SK-N-SH treated with all-trans-retinoic acid at 6 μM for 48 hours (cell line): ENCODE measurements around the gene DENND1B.

Source experiments
- ATAC-seq: fragments of 200-7000 bp; cut with Tn5 transposase; 3 replicates; pipeline ENCODE4 v1.9.1; 2020; ENCODE audit warnings: mild to moderate bottlenecking, moderate library complexity
- ARNTL ChIP-seq: fragments of 450-650 bp; formaldehyde crosslinking; IDR thresholded peaks from 2 replicates; pipeline ENCODE4 v1.5.0; 2020; ENCODE audit warnings: low read depth, mild to moderate bottlenecking, moderate library complexity, borderline replicate concordance
- CSDC2 ChIP-seq: fragments of 250-450 bp; sonication (Bioruptor Pico); IDR thresholded peaks from 2 replicates; pipeline ENCODE4 v1.5.0; 2020; ENCODE audit warnings: mild to moderate bottlenecking, moderate library complexity
- ESRRG ChIP-seq: fragments of 250-450 bp; sonication (Bioruptor Pico); IDR thresholded peaks from 2 replicates; pipeline ENCODE4 v1.6.1; 2021; ENCODE audit warnings: mild to moderate bottlenecking
- ISL1 ChIP-seq: fragments of 250-450 bp; sonication (Bioruptor Pico); IDR thresholded peaks from 2 replicates; pipeline ENCODE4 v2.1.2; 2022; ENCODE audit warnings: mild to moderate bottlenecking, moderate library complexity
- OSR1 ChIP-seq: fragments of 250-450 bp; sonication (Bioruptor Pico); IDR thresholded peaks from 2 replicates; pipeline ENCODE4 v1.8.0; 2022; ENCODE audit warnings: moderate library complexity, mild to moderate bottlenecking, inconsistent platforms
- PPARA ChIP-seq: fragments of 250-450 bp; sonication (Bioruptor Pico); IDR thresholded peaks from 2 replicates; pipeline ENCODE4 v1.5.0; 2020; ENCODE audit warnings: mild to moderate bottlenecking, borderline replicate concordance
- RARB ChIP-seq: fragments of 250-450 bp; sonication (Bioruptor Pico); IDR thresholded peaks from 2 replicates; pipeline ENCODE4 v1.8.0; 2021; ENCODE audit warnings: mild to moderate bottlenecking, moderate library complexity
- TCF4 ChIP-seq: fragments of 250-450 bp; sonication (Bioruptor Pico); IDR thresholded peaks from 2 replicates; pipeline ENCODE4 v1.8.0; 2021; ENCODE audit warnings: mild to moderate bottlenecking, moderate library complexity, borderline replicate concordance
- TOX ChIP-seq: fragments of 250-450 bp; sonication (Bioruptor Pico); IDR thresholded peaks from 2 replicates; pipeline ENCODE4 v1.8.0; 2021; ENCODE audit warnings: mild to moderate bottlenecking, moderate library complexity, borderline replicate concordance
- ZFP3 ChIP-seq: fragments of 250-450 bp; sonication (Bioruptor Pico); IDR thresholded peaks from 2 replicates; pipeline ENCODE4 v1.5.0; 2020; ENCODE audit warnings: mild to moderate bottlenecking, moderate library complexity
- ZFP30 ChIP-seq: fragments of 450-650 bp; formaldehyde crosslinking; IDR thresholded peaks from 2 replicates; pipeline ENCODE4 v1.5.0; 2022; ENCODE audit warnings: mild to moderate bottlenecking, moderate library complexity
- ZNF565 ChIP-seq: fragments of 450-650 bp; formaldehyde crosslinking; conservative IDR thresholded peaks from 2 replicates; pipeline ENCODE4 v1.5.0; 2020; ENCODE audit warnings: low read depth, mild to moderate bottlenecking, moderate library complexity
- ZNF70 ChIP-seq: fragments of 450-650 bp; formaldehyde crosslinking; IDR thresholded peaks from 2 replicates; pipeline ENCODE4 v1.5.0; 2020; ENCODE audit warnings: mild to moderate bottlenecking, moderate library complexity
- ZNF8 ChIP-seq: fragments of 450-650 bp; formaldehyde crosslinking; IDR thresholded peaks from 2 replicates; pipeline ENCODE4 v1.5.0; 2020; ENCODE audit warnings: mild to moderate bottlenecking, moderate library complexity
- TF ChIP-seq, protein P1 (sequence below): fragments of 250-450 bp; sonication (Bioruptor Pico); IDR thresholded peaks from 2 replicates; pipeline ENCODE4 v1.5.1; 2020; ENCODE audit warnings: low read depth, mild to moderate bottlenecking, moderate library complexity
- TF ChIP-seq, protein P2 (sequence below): fragments of 250-450 bp; sonication (Bioruptor Pico); IDR thresholded peaks from 2 replicates; pipeline ENCODE4 v1.8.0; 2021; ENCODE audit warnings: low read depth, mild to moderate bottlenecking, moderate library complexity, borderline replicate concordance
- TF ChIP-seq, protein P3 (sequence below): fragments of 250-450 bp; sonication (Bioruptor Pico); IDR thresholded peaks from 2 replicates; pipeline ENCODE4 v1.8.0; 2020; ENCODE audit warnings: mild to moderate bottlenecking, moderate library complexity, borderline replicate concordance
- TF ChIP-seq, protein P4 (sequence below): fragments of 250-450 bp; sonication (Bioruptor Pico); IDR thresholded peaks from 2 replicates; pipeline ENCODE4 v1.5.1; 2021; ENCODE audit warnings: mild to moderate bottlenecking, moderate library complexity

Gene DENND1B

DNA sequence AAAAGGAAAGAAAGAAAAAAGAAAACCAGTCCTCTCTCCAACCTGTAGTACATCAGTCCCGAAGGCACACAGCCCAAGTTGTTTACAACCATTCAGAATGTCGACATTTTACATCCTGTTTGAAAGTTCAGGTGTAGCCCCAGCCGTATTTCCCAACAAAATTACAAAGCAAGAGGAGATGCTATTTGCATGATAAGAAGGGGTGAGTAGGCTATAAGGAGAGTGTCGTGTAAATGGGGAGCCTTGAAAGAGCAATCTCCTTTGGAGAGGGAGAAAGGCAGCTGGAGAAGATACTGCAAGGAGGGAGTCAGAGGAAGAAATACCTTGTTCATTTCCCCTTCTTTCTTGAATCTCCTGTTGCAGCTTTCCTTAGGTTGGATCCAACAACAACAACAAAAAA lies 35.5 kb upstream of the DENND1B start:
- TF ChIP-seq ZNF8 (no peak), CSDC2 (CRISPR knock-in tag) (no peak)
- TF ChIP-seq, all 23 proteins: peak for 0
- no peak for ATAC-seq

DNA sequence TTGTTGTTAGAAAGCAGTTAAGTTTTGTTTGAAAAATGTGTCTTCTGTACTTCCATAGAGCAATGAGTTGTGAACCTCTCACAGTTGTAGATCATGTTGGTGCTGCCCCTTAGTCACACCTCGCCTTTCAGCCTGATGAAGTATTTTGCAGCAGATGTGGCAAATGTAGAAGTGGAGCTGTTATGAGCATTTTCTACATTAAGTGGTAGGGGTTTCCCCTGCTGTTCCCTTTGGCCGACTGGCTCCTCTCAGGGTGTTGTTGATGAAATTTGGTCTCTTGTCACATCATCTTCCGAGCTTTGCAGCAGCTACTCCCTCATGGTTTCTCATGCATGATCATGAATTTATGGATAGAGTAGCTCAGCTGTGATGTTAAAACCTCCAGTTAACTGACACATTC lies 33.6 kb upstream of the DENND1B start:
- no peak for ATAC-seq
- TF ChIP-seq OSR1 (no peak), ESRRG (CRISPR knock-in tag) (no peak), ZNF8 (no peak), CSDC2 (CRISPR knock-in tag) (no peak), ZFP3 (CRISPR knock-in tag) (no peak), RARB (CRISPR knock-in tag) (no peak), PPARA (CRISPR knock-in tag) (no peak), ISL1 (CRISPR knock-in tag) (no peak), ZFP30 (CRISPR knock-in tag) (no peak), TOX (CRISPR knock-in tag) (no peak)
- TF ChIP-seq, protein P1, sequence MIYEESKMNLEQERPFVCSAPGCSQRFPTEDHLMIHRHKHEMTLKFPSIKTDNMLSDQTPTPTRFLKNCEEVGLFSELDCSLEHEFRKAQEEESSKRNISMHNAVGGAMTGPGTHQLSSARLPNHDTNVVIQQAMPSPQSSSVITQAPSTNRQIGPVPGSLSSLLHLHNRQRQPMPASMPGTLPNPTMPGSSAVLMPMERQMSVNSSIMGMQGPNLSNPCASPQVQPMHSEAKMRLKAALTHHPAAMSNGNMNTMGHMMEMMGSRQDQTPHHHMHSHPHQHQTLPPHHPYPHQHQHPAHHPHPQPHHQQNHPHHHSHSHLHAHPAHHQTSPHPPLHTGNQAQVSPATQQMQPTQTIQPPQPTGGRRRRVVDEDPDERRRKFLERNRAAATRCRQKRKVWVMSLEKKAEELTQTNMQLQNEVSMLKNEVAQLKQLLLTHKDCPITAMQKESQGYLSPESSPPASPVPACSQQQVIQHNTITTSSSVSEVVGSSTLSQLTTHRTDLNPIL (CRISPR knock-in tag): no peak
- TF ChIP-seq, protein P2, sequence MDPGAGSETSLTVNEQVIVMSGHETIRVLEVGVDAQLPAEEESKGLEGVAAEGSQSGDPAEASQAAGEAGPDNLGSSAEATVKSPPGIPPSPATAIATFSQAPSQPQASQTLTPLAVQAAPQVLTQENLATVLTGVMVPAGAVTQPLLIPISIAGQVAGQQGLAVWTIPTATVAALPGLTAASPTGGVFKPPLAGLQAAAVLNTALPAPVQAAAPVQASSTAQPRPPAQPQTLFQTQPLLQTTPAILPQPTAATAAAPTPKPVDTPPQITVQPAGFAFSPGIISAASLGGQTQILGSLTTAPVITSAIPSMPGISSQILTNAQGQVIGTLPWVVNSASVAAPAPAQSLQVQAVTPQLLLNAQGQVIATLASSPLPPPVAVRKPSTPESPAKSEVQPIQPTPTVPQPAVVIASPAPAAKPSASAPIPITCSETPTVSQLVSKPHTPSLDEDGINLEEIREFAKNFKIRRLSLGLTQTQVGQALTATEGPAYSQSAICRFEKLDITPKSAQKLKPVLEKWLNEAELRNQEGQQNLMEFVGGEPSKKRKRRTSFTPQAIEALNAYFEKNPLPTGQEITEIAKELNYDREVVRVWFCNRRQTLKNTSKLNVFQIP (CRISPR knock-in tag): no peak
- TF ChIP-seq, protein P3, sequence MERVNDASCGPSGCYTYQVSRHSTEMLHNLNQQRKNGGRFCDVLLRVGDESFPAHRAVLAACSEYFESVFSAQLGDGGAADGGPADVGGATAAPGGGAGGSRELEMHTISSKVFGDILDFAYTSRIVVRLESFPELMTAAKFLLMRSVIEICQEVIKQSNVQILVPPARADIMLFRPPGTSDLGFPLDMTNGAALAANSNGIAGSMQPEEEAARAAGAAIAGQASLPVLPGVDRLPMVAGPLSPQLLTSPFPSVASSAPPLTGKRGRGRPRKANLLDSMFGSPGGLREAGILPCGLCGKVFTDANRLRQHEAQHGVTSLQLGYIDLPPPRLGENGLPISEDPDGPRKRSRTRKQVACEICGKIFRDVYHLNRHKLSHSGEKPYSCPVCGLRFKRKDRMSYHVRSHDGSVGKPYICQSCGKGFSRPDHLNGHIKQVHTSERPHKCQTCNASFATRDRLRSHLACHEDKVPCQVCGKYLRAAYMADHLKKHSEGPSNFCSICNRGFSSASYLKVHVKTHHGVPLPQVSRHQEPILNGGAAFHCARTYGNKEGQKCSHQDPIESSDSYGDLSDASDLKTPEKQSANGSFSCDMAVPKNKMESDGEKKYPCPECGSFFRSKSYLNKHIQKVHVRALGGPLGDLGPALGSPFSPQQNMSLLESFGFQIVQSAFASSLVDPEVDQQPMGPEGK (CRISPR knock-in tag): no peak

DNA sequence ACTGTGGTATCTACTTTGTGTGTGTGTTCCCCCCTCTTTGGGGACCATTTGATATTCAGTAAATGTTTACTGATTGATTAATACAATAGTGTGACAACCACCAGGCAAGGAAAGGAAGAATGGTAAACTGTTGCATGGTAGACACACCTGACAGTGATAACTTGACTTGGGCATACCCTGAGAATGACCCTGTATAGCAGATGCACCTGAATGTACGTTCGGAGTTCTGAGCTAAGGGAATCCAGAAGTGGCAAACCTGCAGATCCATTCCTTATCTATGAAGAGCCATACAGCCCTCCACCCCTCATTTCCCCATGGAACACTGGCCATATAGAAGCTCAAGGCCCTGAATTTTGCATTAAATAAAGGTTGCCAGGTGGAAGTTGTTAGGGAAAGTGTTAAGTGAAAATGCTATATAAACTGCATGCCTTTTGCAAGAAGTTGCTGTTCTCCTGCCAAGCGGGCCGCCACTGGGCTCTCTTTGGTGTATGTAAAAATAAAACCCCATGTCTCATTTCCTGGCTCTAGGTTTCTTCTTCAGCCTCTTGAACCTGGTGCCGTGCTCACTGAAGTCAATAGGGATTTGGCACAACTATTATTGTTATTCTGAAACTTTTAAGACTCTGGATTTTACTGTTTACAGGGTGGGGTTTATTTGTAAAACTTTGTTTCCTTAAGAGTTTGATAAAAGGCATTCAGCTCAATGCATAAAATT lies 32.6 kb upstream of the DENND1B start:
- TF ChIP-seq, protein P4, sequence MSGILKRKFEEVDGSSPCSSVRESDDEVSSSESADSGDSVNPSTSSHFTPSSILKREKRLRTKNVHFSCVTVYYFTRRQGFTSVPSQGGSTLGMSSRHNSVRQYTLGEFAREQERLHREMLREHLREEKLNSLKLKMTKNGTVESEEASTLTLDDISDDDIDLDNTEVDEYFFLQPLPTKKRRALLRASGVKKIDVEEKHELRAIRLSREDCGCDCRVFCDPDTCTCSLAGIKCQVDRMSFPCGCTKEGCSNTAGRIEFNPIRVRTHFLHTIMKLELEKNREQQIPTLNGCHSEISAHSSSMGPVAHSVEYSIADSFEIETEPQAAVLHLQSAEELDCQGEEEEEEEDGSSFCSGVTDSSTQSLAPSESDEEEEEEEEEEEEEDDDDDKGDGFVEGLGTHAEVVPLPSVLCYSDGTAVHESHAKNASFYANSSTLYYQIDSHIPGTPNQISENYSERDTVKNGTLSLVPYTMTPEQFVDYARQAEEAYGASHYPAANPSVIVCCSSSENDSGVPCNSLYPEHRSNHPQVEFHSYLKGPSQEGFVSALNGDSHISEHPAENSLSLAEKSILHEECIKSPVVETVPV (CRISPR knock-in tag): no peak
- no peak for TF ChIP-seq ZNF70
- no peak for TF ChIP-seq ESRRG (CRISPR knock-in tag)
- TF ChIP-seq PPARA (CRISPR knock-in tag): no peak
- no peak for TF ChIP-seq TOX (CRISPR knock-in tag)
- TF ChIP-seq ZNF565 (CRISPR knock-in tag): no peak
- TF ChIP-seq, protein P3 (CRISPR knock-in tag): no peak
- TF ChIP-seq ZFP3 (CRISPR knock-in tag): no peak
- no peak for ATAC-seq

DNA sequence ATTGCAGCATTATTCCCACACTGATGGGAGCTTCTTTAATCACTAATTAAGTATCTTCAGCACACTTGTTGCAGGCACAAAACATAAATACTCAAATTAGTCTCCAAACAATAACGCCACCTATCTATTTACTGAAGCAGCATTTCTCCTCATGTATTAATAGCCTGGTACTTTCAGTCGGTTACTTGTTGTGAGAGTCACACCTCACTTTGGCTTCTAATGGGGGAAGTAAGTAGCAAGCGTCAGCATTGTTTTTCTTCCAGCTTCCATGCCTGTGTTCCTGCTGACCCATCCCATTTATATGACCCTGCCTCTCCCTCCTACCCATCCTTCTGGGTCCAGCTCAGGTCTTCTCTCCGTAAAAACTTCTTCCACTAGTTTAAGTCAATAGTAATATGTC lies 31.9 kb upstream of the DENND1B start:
- ATAC-seq: no peak

DNA sequence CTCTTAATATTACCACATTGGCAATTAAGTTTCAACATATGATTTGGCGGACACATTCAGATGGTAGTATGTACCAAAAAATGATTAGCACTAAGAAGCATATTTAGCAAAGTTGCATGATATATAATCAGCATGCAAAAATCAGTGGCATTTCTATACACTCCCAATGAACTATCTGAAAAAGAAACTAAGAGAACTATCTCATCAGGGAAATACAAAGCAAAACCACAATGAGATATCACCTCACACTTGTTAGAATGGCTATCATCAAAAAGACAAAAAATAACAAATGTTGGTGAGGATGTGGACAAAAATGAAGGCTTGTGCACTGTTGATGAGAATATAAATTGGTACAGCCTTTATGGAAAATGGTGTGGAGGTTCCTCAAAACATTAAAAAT lies 31.4 kb upstream of the DENND1B start:
- no peak for TF ChIP-seq PPARA (CRISPR knock-in tag)
- TF ChIP-seq, protein P2 (CRISPR knock-in tag): no peak
- no peak for TF ChIP-seq ZNF8
- no peak for TF ChIP-seq TCF4 (CRISPR knock-in tag)
- no peak for TF ChIP-seq ARNTL (CRISPR knock-in tag)
- TF ChIP-seq OSR1: no peak
- no peak for TF ChIP-seq ZNF70
- TF ChIP-seq CSDC2 (CRISPR knock-in tag): no peak
- TF ChIP-seq RARB (CRISPR knock-in tag): no peak
- ATAC-seq: no peak

More for the DNA sequence above, 31.9 kb upstream of the DENND1B start:
- no peak for TF ChIP-seq ZFP3 (CRISPR knock-in tag)
- TF ChIP-seq ZFP30 (CRISPR knock-in tag): no peak
- TF ChIP-seq ZNF565 (CRISPR knock-in tag): no peak
- TF ChIP-seq RARB (CRISPR knock-in tag): no peak
- TF ChIP-seq ARNTL (CRISPR knock-in tag): no peak
- TF ChIP-seq ZNF70: no peak
